ENCODE measurements around the gene ZNF649.
"Not testable (repeated sequence)": the region's sequence is repeated elsewhere in the genome, so short reads cannot be mapped to it uniquely, and the experiment has no call there.

ZNF649 gene

DNA sequence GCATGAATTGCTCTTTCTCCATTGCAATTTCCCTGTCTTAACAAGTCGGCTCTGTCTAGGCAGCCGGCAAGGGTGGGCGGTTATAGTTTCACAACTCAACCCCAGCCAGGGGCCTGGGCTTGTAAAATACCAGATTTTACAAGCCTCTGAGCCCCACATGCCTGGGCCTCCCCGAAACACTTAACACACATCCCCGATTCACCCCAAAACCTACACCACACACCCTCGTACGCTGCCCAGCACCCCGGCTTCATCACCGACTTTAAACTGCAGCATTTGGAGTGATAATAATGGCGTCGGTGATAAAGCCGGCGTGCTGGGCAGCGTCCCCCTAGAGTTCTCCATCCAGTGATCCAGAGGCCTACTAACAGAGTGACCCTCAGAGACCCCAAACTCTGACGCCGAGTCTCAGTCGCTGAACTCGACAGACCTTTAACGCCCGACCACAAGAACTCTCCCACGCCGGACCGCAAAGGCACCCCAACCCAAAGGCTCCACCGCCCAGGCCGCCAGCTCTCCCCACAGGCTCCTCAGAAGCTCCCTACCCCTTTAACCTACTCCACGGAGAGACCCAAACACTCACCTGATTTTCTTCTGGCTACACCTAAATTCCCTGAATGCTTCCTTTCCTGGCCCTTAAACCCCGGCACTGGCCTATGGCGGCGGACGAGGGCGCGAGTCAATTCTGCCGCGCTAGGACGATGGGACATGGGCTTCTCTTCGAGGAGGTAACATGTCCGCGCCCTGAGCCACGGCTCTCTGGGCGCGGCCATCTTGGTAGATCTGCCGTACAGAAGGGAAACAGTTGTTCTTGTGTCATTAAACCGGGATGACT lies at the start of gene ZNF649:
Gene ZNF649 (minus strand): TSS at position 687 of the 835 bp plus-strand sequence. CDS start 4,910 bp downstream, outside the sequence.
- FAIRE-seq = peak; percentile 64

DNA sequence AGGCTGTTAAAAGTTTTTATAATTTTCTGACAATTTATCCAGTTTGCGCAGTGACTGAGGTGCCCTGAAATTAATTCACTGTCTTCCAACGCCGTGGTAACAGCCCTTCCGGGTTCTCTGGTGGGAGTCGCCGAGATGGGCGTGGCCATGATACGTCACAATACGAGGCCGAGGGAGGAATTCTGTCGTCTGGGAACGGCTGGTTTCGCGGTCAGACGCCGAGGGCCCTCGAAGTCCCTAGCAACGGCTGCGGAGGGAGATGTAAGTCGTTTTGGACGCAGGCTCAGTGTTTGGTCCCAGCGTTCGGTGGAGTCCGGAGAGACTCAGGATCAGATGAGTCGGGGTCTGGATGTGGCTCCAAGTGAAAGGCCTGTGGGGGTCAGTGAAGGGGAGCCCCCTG lies 44.2 kb upstream of the ZNF649 start:
- no peak for FAIRE-seq

DNA sequence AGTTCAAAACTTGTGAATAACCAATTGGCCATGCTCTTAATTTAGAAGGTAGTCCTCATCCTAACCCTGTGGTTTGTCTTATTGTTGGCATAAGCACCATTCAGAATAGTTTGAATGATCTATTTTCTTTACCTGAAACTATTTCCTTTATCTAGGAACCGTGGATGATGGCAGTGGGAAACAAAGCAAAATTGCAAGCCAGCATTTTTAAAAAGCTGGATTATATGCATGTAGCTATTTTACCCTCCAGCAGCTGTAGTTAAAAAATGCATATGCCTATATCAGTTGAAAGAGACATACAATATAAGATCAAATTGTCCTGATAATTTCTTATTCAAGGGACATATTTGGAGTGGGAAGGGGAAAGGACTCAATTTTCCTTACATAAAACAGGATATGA lies 41.8 kb upstream of the ZNF649 start:
- FAIRE-seq = no peak

DNA sequence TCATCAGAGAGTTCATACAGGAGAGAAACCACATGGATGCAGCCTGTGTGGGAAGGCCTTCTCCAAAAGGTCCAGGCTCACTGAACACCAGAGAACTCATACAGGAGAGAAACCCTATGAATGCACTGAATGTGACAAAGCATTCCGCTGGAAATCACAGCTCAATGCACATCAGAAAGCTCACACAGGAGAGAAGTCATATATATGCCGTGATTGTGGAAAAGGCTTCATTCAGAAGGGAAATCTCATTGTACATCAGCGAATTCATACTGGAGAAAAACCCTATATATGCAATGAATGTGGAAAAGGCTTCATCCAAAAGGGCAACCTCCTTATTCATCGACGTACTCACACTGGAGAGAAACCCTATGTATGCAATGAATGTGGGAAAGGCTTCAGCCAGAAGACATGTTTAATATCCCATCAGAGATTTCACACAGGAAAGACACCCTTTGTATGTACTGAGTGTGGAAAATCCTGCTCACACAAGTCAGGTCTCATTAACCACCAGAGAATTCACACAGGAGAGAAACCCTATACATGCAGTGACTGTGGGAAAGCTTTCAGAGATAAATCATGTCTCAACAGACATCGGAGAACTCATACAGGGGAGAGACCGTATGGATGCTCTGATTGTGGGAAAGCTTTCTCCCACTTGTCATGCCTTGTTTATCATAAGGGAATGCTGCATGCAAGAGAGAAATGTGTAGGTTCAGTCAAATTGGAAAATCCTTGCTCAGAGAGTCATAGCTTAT lies 40.2 kb upstream of the ZNF649 start:
- FAIRE-seq = no peak

DNA sequence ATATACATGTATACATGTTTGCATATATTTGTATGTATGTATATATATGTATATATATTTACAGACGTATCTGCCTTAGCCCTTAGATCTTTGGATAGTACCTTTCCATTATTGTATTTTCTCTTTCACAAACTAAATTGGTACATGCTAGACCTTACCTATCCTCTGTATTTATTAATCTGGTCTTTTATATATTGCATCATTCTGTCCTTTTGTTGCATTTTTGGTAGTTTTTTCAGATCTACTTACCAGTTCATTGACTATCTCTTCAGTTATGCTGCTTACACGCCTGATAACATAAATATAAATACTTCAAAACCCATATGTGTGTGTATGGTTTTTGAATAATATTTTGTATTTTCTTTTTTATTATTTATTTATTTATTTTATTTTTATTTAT lies 34.1 kb upstream of the ZNF649 start:
- no peak for FAIRE-seq

DNA sequence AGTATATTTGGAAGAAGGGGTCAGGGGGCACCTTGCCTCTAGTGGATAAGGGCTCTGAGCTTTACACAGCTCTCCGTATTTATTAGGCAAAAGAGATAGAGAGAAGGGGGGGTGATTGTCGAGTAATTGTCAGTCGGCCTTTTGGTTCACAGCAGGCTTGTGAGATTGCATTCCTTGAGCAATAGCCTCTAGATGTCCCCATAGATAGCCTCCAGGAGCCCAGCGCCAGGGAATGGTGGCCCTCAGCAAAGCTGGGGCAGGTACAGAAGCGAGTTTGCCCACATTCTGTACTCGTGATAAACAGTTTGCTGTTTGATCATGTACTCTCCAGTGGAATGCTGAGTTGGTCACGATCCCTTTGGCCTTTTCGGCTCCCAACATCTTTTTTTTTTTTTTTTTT lies 27.1 kb upstream of the ZNF649 start:
- FAIRE-seq = no peak

DNA sequence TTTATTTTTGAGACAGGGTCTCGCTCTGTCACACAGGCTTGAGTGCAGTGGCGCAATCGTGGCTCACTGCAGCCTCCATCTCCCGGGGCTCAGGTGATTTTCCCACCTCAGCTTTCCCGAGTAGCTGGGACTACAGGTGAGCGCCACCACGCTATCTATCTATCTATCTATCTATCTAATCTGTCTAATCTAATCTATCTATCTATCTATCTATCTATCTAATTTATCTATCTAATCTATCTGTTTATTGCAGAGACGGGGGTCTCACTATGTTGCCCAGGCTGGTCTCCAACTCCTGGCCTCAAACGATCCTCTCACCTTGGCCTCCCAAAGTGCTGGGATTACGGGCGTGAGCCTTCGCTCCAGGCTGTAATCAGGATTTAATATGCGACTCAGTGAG lies 23.0 kb upstream of the ZNF649 start:
- no peak for FAIRE-seq

DNA sequence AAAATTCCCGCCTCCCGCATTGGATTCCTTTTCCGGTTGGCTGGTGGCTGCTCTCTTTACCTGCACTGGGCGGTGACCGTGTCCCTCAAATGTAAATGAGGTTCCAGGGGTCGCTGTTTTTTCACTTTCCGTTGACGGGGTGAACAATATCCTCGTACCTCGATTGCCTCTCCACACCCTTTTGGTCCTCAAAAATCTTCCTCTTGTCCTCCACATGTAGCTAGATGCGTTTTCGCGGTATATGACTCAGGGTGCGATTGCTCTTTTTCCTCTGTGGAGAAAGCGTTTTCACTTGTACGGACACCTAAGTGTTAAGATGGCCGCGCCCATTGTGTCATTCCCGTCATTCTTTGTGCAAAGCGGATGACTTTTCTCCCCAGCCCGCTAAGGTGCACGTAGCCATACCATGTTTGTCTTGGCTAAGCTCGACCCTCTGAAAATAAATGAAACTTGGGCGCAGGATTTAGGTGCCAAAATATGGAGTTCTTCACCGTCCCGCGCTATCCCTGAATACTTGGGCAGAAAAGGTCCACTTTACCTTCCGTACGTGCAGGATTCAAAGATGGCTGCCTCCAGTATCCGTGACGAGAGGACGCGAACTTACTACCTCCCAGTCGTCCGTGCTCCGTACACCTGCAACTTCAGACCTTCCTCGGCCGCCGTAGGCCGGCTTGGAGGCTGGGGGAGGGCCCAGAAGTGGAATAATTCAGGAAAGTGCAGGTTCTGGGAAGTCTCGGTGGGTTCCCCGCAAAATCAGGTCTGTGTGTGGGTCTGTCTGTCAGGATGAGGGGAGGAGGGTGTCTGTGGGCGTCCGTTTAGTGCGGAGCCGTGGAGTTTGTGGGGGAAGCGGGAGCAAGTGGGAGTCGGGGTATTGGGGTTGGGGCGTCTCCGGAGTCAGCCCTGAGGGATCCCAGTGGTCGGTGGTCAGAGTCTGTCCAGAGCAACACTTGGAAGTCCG lies 22.2 kb upstream of the ZNF649 start, which contains the start of gene ZNF613:
Gene ZNF613 (plus strand): TSS at position 689 of the 958 bp plus-strand sequence. CDS start 8,749 bp downstream, outside the sequence.
- FAIRE-seq = peak; percentile 69

DNA sequence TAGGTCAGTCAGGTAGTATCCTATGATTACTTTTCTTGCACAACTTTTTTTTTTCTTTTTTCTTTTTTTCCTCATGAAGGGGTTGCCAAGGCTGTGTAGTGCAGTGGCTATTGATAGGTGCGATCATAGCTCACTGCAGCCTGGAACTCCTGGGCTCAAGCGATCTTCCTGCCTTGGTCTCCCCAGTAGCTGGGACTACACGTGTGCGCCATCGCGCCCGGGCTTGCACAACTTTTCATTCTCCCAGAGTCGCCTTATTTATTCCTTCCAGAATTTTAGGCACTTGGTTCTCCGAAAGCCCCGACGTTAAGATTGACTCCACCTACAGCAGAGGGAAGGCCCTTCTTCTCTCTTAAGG lies 21.6 kb upstream of the ZNF649 start:
- no peak for FAIRE-seq

DNA sequence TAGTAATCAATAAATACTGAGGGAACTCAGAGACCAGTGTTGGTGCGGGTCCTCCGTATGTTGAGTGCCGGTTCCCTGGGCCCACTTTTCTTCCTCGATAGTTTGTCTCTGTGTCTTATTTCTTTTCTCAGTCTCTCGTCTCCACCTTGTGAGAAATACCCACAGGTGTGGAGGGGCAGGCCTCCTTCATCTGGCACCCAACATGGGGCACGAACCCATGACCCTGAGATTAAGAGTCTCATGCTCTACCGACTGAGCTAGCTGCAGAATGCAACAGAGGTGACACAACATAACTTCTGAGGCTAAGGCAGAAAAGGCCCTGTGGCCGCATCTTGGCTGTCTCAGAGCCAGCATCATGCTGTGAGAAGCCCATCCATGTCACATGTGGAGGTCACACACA lies 17.1 kb upstream of the ZNF649 start:
- FAIRE-seq = no peak

DNA sequence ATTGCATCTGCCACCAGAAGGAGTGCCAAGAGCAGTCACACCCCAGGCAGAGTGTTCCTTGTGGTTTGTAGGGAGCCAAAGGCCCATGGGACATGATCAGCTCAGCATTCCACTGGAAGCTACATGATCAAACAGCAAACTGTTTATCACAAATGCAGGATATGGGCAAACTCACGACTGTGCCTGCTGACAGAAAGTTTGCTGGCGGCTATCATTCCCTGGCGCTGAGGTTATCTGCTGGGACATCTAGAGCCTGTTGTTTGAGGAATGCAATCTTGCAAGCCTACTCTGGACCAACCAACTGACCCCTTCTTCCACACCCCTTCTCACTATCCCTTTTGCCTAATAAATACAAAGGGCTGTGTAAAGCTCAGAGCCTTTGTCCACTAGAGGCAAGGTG lies 14.8 kb upstream of the ZNF649 start:
- FAIRE-seq = no peak

DNA sequence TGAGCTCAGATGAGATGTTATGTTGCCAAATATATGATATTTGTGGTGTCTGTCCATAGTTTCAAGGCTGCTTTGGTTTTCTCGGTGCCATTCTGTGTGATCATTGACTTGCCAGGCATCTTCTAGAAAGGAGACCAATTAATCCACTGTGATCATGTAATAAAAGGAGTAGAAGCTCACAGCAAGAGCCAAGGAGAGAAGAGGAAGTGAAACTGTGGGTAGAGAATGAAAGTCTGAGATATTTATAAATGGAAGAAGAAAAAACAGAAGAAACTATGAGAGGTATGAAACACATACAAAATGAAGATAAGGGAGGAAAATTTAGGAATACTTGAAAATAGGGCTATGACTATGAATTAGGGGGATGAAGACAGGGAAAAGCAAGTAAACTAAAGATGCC lies 11.3 kb upstream of the ZNF649 start:
- FAIRE-seq = no peak

DNA sequence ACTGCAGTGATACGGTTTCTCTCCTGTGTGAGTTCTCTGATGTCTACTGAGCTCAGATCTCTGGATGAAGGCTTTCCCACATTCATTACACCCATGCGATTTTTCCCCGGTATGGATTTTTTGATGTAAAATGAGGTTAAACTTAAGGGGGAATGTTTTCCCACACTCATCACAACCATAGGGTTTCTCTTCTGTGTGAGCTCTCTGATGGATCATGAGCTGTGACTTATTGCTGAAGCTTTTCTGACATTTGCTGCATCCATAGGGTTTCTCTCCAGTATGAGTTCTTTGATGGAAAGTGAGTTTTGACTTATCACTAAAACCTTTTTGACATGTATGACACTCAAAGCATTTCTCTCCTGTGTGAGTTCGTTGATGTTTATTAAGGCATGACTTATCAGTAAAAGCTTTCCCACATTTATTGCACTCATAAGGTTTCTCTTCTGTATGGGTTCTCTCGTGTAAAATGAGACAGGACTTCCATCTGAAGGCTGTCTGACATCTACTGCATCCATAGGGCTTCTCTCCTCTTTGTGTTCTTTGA lies 10.6 kb upstream of the ZNF649 start:
- no peak for FAIRE-seq

DNA sequence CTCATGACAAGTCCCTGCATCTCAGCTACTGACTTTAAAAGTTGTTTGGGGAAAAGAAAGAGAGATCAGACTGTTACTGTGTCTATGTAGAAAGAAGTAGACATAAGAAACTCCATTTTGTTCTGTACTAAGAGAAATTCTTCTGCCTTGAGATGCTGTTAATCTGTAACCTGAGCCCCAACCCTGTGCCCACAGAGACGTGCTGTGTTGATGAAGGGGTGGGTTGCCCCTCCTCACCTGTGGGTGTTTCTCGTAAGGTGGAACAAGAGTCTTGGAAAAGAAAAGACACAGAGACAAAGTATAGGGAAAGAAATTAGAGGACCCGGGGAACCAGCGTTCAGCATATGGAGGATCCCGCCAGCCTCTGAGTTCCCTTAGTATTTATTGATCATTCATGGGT lies 3.2 kb upstream of the ZNF649 start:
- FAIRE-seq = not testable (repeated sequence)

DNA sequence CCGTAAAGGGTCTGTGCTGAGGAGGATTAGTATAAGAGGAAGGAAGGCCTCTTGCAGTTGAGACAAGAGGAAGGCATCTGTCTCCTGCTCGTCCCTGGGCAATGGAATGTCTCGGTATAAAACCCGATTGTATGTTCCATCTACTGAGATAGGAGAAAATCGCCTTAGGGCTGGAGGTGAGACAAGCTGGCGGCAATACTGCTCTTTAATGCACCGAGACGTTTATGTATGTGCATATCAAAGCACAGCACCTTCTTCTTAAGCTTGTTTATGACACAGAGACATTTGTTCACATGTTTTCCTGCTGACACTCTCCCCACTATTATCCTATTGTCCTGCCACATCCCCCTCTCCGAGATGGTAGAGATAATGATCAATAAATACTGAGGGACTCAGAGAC lies 1.3 kb upstream of the ZNF649 start:
- FAIRE-seq = not testable (repeated sequence)

DNA sequence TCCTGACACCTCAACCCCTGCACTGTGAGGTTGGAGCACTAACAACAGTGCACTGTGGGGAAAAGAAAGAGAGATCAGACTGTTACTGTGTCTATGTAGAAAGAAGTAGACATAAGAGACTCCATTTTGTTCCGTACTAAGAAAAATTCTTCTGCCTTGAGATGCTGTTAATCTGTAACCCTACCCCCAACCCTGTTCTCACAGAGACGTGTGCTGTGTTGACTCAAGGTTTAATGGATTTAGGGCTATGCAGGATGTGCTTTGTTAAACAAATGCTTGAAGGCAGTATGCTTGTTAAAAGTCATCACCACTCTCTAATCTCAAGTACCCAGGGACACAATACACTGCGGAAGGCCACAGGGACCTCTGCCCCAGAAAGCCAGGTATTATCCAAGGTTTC lies 822 bp upstream of the ZNF649 start:
- FAIRE-seq = not testable (repeated sequence)

DNA sequence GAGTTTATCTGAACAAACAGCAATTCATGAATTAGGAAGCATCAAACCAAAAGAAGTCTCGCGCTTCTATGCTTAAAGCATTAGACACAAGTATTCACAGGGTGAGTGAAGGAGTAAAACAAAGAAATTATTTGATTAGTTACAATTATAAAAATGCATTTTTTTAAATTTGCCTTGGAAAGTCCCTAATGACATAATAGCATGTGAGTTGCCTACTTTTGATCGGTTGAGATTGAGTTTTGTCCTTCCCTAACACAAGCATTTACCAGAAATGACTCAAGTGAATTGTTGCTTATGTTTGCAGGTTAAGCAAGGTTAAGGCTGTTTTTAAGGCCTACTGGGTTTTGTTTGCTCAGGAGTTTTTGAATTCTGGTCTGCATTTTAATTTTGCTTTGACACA lies 389 bp upstream of the ZNF649 start:
- FAIRE-seq = no peak

DNA sequence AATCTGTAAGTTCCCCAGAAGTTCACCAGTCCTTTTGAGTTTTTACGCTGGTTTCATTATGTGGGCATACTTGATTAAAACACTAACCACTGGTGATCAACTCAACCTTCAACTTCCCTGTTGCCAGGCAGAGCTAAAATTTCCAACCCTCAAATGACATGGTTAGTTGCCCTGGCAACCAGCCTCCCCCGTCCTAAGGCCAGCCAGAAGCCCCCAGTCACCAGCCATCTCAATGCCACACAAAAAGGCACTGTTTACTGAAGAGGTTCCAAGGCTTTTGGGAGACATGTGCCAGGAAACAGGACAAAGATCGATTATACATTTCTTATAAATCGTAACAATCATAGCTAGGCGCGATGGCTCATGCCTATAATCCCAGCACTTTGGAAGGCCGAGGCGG lies 1.6 kb downstream of the ZNF649 start:
- FAIRE-seq = no peak

DNA sequence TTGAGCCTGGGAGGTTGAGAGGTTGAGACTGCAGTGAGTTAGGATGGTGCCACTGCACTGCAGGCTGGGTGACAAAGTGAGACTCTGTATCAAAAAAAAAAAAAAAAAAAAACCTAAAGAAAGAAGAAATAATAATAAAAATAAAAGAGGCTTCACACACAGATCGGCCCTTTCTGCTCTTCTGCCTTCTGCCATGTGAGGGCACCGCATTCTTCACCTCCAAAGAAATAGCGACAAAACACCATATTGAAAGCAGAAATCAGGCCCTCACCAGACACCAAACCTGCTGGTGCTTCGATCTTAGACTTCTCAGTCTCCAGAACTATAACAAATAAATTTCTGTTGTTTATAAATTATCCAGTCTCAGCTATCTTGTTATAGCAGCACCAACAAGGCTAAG lies 3.0 kb downstream of the ZNF649 start:
- no peak for FAIRE-seq

DNA sequence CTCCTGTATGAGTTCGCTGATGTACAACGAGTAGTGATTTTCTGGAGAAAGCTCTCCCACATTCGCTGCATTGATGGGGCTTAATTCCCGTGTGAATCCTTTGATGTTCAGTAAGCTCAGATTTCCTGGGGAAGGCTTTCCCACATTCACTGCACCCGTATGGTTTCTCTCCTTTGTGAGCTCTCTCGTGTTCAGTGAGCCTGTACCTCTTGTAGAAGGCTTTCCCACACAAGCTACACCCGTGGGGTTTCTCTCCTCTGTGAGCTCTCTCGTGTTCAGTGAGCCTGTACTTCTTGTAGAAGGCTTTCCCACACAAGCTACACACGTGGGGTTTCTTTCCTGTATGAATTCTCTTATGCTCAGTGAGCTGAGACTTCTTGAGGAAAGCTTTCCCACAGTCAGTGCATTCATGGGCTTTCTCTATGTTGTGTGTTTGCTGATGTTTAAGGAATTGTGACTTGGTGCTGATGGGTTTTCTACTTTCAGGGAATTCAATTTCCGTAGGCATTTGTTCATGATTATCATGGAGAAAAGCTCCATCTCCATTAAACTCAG lies 13.5 kb downstream of the ZNF649 start:
- FAIRE-seq = no peak

DNA sequence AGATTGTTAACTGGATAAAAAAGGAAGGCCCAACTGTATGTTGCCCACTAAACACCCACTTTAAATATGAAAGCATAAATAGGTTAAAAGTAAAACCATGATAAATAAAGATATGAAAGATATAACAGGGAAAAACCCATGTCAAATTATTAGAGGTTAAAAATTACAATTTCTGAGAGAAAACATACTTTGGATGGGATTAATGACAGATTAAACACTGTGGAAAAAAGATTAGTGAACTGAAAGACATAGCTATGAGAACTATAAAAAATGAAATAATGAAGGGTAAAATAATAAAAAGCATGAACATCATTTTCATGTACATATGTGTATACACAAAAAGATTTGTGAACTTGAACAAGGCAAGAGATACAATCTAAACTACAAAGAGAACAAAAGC lies 14.9 kb downstream of the ZNF649 start:
- no peak for FAIRE-seq
